ENCODE results near the gene DSCAML1.

DSCAML1 gene

GRCh38 chr11:117464778-117465177 is 332.2 kb downstream of the DSCAML1 start:
- in situ Hi-C loops (cut with MboI; ENCODE audit: low pct_unique_long_range_greater_than_20kb, low sequenced_read_pairs, unreplicated experiment) = no loop called here
- DNase-seq (ENCODE audit: low spot score) = no peak
- TF ChIP-seq, protein P1, sequence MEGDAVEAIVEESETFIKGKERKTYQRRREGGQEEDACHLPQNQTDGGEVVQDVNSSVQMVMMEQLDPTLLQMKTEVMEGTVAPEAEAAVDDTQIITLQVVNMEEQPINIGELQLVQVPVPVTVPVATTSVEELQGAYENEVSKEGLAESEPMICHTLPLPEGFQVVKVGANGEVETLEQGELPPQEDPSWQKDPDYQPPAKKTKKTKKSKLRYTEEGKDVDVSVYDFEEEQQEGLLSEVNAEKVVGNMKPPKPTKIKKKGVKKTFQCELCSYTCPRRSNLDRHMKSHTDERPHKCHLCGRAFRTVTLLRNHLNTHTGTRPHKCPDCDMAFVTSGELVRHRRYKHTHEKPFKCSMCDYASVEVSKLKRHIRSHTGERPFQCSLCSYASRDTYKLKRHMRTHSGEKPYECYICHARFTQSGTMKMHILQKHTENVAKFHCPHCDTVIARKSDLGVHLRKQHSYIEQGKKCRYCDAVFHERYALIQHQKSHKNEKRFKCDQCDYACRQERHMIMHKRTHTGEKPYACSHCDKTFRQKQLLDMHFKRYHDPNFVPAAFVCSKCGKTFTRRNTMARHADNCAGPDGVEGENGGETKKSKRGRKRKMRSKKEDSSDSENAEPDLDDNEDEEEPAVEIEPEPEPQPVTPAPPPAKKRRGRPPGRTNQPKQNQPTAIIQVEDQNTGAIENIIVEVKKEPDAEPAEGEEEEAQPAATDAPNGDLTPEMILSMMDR (IDR thresholded peaks at IDR 0.05; ENCODE audit: extremely low read depth, insufficient read depth, missing control alignments) = no peak

- DNase-seq (ENCODE audit: low spot score) = no peak
- in situ Hi-C loops (cut with MboI; ENCODE audit: low pct_unique_long_range_greater_than_20kb, low sequenced_read_pairs, unreplicated experiment) = no loop called here
- TF ChIP-seq, protein P1 (IDR thresholded peaks at IDR 0.05; ENCODE audit: extremely low read depth, insufficient read depth, missing control alignments) = no peak
Observed at GRCh38 chr11:117462864-117463247, 334.2 kb downstream of the DSCAML1 start.

- TF ChIP-seq, protein P1 (IDR thresholded peaks at IDR 0.05; ENCODE audit: extremely low read depth, insufficient read depth, missing control alignments) = no peak
- DNase-seq (ENCODE audit: low spot score) = no peak
- in situ Hi-C loops (cut with MboI; ENCODE audit: low pct_unique_long_range_greater_than_20kb, low sequenced_read_pairs, unreplicated experiment) = no loop called here
Observed at GRCh38 chr11:117462183-117462863, 334.7 kb downstream of the DSCAML1 start.

DNA sequence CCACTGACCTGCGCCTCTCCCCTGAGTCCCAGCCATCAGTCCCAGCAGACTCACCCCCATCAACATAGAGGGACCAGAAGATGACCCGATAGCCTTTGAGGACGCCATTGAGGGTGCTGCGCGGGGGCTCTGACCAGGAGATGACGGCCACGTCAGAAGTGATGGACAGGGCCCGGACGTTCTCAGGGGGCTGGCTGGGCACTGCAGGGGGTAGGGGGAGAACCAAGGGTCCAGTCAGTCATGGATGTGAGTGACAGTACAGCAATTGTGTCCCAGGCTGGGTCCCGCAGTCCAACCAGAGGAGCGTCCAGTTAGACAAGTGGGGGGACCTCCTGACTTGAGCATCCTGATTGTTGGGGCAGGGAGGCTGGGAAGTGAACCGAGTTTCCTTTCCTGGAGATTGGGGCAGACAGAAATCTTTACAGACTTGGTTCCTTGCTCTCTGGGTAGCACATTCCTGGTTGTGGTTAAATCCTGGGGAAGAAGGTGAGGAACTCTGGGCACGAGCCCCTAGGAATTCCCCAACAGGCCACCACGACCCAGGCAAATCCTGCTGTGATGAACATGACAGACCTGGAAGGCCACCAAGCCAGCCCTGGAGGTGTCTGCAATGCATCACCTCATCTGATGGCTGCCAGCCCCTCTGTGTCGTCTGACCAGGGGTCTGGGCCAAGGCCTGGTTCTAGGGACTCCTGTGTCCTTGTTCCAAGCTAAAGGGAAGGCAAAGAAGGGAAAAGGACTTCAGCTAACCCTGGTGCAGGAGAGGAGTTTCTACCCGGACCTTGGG is 335.4 kb downstream of the DSCAML1 start:
- TF ChIP-seq, protein P1 (IDR thresholded peaks at IDR 0.05; ENCODE audit: extremely low read depth, insufficient read depth, missing control alignments) = no peak
- DNase-seq (ENCODE audit: low spot score) = no peak
- in situ Hi-C loops (cut with MboI; ENCODE audit: low pct_unique_long_range_greater_than_20kb, low sequenced_read_pairs, unreplicated experiment) = no loop called here

DNA sequence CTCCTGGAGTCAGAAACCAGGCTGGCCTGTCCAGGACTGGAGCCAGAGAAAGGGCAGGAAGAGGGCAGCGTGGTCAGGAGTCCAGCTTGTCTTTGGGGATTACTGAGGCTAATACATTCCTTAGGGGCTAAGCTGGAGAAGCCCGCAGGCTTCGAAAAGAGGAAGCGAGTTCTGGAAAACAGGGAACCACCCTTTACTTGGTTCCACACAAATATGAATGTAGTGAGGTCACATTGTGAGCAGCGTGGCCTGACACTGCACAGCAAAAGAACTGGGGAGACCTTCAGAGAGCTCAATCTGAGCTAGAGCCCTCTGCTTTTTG is 337.1 kb downstream of the DSCAML1 start:
- TF ChIP-seq, protein P1 (IDR thresholded peaks at IDR 0.05; ENCODE audit: extremely low read depth, insufficient read depth, missing control alignments) = no peak
- no peak for DNase-seq (ENCODE audit: low spot score)
- in situ Hi-C loops (cut with MboI; ENCODE audit: low pct_unique_long_range_greater_than_20kb, low sequenced_read_pairs, unreplicated experiment) = no loop called here

GRCh38 chr11:117459123-117459978 is 337.7 kb downstream of the DSCAML1 start:
- no peak for DNase-seq (ENCODE audit: low spot score)
- TF ChIP-seq, protein P1 (IDR thresholded peaks at IDR 0.05; ENCODE audit: extremely low read depth, insufficient read depth, missing control alignments) = no peak
- in situ Hi-C loops (cut with MboI; ENCODE audit: low pct_unique_long_range_greater_than_20kb, low sequenced_read_pairs, unreplicated experiment) = no loop called here
